ENCODE measurements around the gene BBS9.

GRCh38 chr7:33423646-33424020 is 294.3 kb downstream of the BBS9 start:
- TF ChIP-seq POLR2A (IDR thresholded peaks at IDR 0.05; ENCODE audit: low read depth, low read length) (no peak), POLR2AphosphoS5 (IDR thresholded peaks at IDR 0.05; ENCODE audit: low read depth, low read length) (no peak), TAF1 (IDR thresholded peaks at IDR 0.05; ENCODE audit: borderline replicate concordance, low read depth, low read length) (no peak)

Data from GM12892 (cell line).